SK-N-MC (cell line): ENCODE results near the gene EIF6.

Experiments used
- EZH2 ChIP-seq: fragments of 200-600 bp; sonication (generic); IDR thresholded peaks from one replicate; pipeline ENCODE4 v1.6.1; 2017; ENCODE audit warnings: antibody characterized with exemption
- POLR2AphosphoS5 ChIP-seq: IDR thresholded peaks from 2 replicates; pipeline ENCODE4 v1.6.1; 2012; ENCODE audit warnings: mild to moderate bottlenecking, low read depth, low read length, borderline replicate concordance

- TF ChIP-seq EZH2 (no peak), POLR2AphosphoS5 (no peak)
These were observed 41.3 kb downstream of the EIF6 start for GRCh38 chr20:35243317-35243716.
